HG03039 (cell line): ENCODE results near the gene TPP2.

Experiments
- ATAC-seq: cut with Tn5 transposase; IDR thresholded peaks from one replicate; pipeline ENCODE4 v1.9.1; 2021; ENCODE audit warnings: mild to moderate bottlenecking, moderate library complexity; ENCODE audit not compliant: unreplicated experiment

The TPP2 gene

GRCh38 chr13:102651892-102652291 is 55.1 kb downstream of the TPP2 start:
- ATAC-seq: no peak

GRCh38 chr13:102654756-102655155 is 58.0 kb downstream of the TPP2 start:
- no peak for ATAC-seq

DNA sequence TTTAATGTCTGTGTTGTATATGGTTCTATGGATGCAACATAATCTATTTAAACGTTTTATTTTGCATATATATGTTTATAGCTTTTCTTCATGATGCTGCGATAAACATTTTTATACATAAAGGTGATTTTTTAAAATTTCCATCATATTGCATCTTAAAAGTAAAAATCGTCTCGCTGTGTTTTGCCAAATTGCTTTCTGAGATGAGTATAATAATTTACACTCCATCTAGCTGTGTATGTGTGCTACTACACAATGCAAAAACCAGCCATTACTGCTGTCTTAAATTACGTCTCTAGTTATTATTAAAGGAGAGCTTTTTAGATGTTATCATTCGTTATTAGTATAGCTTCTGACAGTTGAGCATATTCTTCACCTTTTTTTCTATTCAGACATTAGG is 60.8 kb downstream of the TPP2 start:
- ATAC-seq: no peak

- ATAC-seq: no peak
Observed at GRCh38 chr13:102658660-102659059, 61.9 kb downstream of the TPP2 start.

DNA sequence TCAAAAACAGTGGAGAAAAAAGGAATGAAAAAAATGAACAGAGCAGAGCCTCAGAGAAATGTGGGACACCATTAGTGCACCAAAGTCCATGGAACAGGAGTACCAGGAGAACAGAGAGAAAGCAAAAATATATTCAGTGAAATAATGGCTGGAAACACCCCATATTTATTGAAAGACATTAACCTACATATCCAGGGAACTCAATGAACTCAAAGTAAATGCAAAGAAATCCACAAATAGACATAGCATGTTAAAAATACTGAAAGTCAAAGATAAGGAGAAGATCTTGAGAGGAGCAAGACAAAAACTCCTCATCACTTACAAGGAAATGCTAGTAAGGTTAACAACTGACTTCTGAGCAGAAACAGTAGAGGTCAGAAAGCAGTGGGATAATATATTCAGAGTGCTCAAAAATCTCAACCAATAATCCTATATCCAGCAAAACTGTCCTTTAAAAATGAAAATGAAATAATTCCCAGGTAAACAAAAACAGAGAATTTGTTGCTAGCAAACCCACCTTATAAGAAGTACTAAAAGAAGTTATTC is 62.5 kb downstream of the TPP2 start:
- no peak for ATAC-seq

DNA sequence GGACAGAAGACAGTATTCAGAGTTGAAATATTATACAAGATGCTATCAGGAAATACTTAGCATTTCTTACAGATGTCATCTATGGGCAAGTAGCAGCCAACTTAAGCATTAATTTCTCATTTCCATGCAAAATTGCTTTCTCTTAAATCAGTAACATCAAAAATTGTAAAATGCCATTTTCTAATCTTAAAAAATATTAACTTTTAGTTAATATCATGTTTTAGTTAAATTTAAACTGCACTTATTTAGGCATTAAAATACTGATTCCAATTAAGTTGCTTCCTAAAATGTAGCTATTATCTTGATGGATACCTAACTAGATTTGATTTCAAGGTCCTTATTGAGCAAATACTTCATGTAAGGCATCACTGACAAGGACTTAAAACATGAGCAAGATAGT is 70.2 kb downstream of the TPP2 start:
- no peak for ATAC-seq

DNA sequence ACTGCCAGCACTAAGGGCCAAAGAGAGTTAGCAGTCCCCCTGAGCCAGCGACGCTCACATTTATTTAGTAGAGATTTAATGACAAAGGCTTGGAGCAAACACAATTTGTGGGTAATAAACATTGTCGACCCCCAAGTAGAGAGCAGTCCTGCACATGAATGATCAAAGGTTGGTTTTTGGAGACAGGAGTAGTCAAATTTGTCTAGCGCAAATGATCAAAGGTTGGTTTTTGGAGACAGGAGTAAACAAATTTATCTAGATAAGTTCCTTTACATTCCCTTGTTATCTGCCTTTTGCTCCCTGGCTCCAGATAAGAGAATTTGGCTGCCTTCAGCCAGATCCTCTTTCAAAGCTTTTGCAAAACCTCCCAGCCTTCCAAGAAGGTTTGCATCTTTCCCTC is 71.1 kb downstream of the TPP2 start:
- ATAC-seq: no peak

DNA sequence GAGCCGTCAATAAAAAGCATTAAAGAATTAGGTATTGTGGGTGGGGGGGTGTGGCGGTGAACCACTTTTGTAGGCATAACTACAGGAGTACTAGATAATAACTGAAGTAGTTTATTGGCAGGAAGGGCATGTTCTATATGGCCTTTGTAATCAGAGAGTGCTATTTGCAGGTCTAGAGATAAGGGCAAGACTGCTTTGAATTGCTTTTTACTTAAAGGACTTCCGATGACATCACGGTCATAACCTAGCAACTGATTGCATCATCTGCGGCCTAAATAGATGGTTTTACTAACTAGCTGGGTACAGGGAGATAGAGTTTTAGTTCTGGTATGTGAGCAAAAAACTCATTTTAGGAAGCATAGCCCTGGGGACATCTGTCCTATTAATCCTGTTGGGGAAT is 73.3 kb downstream of the TPP2 start:
- ATAC-seq: no peak

- ATAC-seq: no peak
Observed at GRCh38 chr13:102675115-102675514, 78.3 kb downstream of the TPP2 start.

DNA sequence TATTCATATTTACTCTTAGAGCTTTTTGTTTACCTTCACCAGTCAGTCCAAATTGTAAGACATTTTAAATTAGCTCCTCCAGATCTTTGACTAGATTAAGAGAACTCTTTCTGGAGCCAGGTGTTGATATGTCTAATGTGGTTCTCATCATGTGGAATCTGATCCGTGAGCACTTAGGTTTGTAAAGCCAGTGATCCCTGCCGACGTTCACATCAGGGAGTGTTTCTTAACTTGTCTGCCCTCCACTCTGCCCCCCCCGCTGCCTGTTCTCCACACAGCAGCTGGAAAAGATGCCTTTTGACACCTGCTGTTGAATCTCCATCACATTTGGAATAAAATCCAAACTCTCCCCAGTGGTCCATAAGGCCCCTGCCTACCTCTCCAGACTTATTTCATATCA is 80.3 kb downstream of the TPP2 start:
- ATAC-seq: no peak

GRCh38 chr13:102678339-102679107 is 81.7 kb downstream of the TPP2 start:
- ATAC-seq: no peak

- no peak for ATAC-seq
Observed at GRCh38 chr13:102679449-102680132, 82.8 kb downstream of the TPP2 start.

- ATAC-seq: no peak
Observed at GRCh38 chr13:102680133-102680717, 83.4 kb downstream of the TPP2 start.

DNA sequence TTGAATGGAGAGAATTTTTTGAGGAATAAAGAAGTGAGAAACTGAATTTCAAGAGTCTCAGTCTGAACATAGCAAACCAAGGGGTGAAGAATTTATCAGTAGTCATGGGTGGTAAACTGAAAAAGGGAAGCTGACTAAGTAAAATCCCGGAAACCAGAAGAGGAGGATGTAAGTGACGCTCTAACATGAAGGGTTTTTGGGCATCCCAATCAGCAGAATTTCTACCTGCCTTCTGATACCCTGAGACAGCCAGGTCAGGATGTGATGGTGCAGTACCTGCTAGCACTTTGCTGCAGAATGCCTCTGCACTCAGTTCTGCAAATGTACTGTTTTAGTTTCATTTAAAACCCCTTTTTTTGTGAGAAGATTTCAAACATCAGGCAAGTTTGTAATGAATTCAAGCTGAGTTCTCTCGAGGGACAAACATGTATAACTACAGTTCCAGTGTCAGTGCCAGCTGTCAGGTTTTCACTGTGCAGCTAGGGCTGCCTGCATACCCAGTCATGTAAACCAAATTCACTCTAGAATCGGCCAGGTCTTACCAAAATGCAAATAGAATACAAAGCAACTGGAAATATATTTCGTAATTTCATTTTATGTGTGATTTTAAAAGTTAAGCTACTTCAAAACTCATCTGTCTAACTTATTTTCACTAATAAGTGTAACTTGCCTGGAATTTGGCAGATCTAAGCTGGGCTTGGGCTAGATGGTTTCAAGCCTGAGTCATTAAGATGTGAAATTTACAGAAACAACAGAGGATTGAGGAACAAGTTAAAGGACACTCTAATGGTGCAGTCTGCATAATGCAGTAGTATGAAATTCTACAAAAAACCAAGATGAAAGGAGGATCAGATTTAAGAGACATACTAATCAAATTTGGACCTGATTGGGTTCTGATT is 84.3 kb downstream of the TPP2 start:
- ATAC-seq: no peak

DNA sequence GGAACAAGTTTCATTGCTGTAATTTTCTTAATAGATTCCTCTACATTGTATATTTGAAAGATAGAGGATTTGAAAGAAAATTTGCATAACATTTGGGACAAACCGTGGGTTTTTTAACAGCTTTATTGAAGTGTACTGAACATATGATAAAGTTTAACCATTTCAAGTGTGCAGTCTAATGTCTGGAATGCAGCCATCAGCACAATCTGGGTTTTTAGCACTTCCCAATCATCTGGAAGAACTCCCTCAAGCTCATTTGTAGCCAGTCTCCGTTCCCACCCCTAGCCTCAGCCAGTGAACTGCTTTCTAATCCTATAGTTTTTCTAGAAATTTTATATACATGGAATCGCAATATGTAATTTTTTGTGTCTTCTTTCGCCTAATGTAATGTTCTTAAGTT is 85.4 kb downstream of the TPP2 start:
- no peak for ATAC-seq

DNA sequence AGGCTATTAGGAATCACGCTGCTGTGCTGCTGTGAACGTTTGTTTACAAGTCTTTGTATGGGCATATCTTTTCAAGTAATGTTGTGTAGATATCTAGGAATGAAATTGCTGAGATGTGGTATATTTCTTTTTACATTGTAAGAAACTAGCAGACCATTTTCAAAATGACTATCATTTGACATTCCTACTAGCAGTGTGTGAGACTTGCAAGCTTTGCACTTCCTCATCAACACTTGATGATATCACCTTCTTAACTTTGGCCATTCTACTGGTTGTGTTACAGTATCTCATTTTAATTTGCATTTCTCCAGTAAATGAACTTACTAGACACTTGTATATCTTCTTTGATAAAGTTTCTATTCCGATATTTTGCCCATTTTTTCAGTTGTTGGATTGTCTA is 85.9 kb downstream of the TPP2 start:
- ATAC-seq: no peak

- no peak for ATAC-seq
Observed at GRCh38 chr13:102683637-102684036, 86.9 kb downstream of the TPP2 start.

- ATAC-seq: no peak
Observed at GRCh38 chr13:102686024-102686423, 89.2 kb downstream of the TPP2 start.

- no peak for ATAC-seq
Observed at GRCh38 chr13:102687520-102687919, 90.7 kb downstream of the TPP2 start.

DNA sequence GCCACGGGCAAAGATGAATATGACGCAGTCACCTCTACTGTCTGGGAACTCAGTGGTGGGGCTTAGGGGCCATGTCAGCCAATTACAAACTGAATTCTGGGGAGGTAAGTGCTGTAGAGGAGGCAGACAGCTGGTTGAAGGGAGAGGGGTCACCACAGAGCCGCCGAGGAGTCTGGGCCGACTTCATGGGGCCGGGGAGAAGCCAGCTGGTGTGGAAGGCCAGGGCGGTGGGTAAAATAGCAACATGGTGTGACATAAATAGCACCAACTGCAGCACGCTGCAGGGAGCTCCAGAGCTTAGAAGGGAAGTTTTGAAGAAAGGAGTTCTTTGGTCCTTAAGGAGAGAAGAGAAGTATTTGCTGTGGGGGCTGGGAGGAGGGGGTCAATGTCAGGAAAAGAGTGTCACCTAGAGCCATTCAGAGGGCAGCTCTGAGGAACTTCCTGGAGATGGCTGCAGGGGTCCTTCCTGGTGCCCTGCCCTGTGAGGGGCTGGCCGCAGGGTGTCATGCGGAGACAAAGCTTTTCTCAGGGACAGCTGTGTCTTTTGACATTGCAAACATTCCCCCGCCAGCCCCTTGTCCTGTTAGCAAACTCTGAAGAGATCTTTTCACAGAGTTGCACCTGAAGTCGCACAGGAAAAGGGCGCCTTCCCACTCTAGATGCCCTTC is 91.7 kb downstream of the TPP2 start:
- no peak for ATAC-seq
